ACC112 (cell line): ENCODE data around the gene ETV1.
A peak's percentile ranks its signal among the peaks of the same experiment; 100 is the strongest.

Experiments
- H2AFZ ChIP-seq: fragments of 200-600 bp; sonication (generic); one replicate; pipeline ENCODE4 v1.6.0; 2017; ENCODE audit warnings: antibody characterized with exemption, low read length; ENCODE audit not compliant: unreplicated experiment
- H3K27ac ChIP-seq: fragments of 200-600 bp; sonication (generic); 2 replicates; pipeline ENCODE4 v1.5.1; 2014; ENCODE audit warnings: low read depth, mild to moderate bottlenecking, antibody characterized with exemption, low read length, moderate library complexity
- H3K27me3 ChIP-seq: fragments of 200-600 bp; sonication (generic); 2 replicates; pipeline ENCODE4 v1.6.1; 2014; ENCODE audit warnings: mild to moderate bottlenecking, antibody characterized with exemption, low read length, moderate library complexity, mixed read lengths; ENCODE audit not compliant: insufficient read depth
- H3K36me3 ChIP-seq: fragments of 200-600 bp; sonication (generic); 2 replicates; pipeline ENCODE4 v1.6.1; 2016; ENCODE audit warnings: mild to moderate bottlenecking, antibody characterized with exemption, low read length, moderate library complexity, mixed read lengths; ENCODE audit not compliant: insufficient read depth
- H3K4me1 ChIP-seq: fragments of 200-600 bp; sonication (generic); one replicate; pipeline ENCODE4 v1.6.1; 2016; ENCODE audit warnings: low read length, mixed read lengths; ENCODE audit not compliant: insufficient read depth, unreplicated experiment, control insufficient read depth
- H3K4me3 ChIP-seq: fragments of 200-600 bp; sonication (generic); 2 replicates; pipeline ENCODE4 v1.5.1; 2014; ENCODE audit warnings: mild to moderate bottlenecking, low read depth, low read length
- H3K79me2 ChIP-seq: fragments of 200-600 bp; sonication (generic); one replicate; pipeline ENCODE4 v1.6.0; 2016; ENCODE audit warnings: low read length; ENCODE audit not compliant: control insufficient read depth, unreplicated experiment, insufficient read depth

Gene ETV1

GRCh38 chr7:14001139-14001538 lies 11.7 kb upstream of the ETV1 start:
- Histone ChIP-seq H3K36me3 (no peaks in the 10 kb centered on the region), H2AFZ (no peak overlapping the region), H3K4me3 (no peak overlapping the region), H3K27ac (no peak overlapping the region), H3K79me2 (no peaks in the 10 kb centered on the region), H3K27me3 (no peaks in the 10 kb centered on the region), H3K4me1 (no peaks in the 10 kb centered on the region)

DNA sequence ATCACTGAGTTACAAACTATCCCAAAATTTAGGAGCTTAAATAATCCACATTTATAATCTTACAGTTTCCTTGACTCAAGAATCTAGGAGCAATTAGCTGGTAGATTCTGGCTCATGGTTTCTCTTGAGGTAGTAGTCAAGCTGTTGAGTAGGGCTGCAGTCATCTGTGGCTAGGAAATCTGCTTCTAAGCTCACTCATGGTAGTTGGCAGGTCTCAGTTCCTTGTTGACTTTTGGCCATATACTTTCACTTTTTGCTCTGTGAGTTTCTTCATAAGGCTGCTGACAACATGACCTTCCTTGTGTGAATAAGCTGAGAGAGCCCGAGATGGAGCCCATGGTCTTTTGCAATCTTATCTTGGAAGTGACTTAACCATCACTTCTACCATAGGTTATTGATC lies 10.8 kb upstream of the ETV1 start:
- Histone ChIP-seq H3K27ac (no peak overlapping the region), H3K4me3 (no peak overlapping the region), H3K36me3 (no peaks in the 10 kb centered on the region), H3K4me1 (no peaks in the 10 kb centered on the region), H3K27me3 (no peaks in the 10 kb centered on the region), H3K79me2 (no peaks in the 10 kb centered on the region), H2AFZ (no peak overlapping the region)

- no peak overlapping the region for H3K27ac ChIP-seq
- H3K4me1 ChIP-seq: no peaks in the 10 kb centered on the region
- H2AFZ ChIP-seq: no peak overlapping the region
- no peak overlapping the region for H3K4me3 ChIP-seq
- no peaks in the 10 kb centered on the region for H3K79me2 ChIP-seq
- no peaks in the 10 kb centered on the region for H3K36me3 ChIP-seq
- H3K27me3 ChIP-seq: no peaks in the 10 kb centered on the region
These were observed 9.4 kb upstream of the ETV1 start for GRCh38 chr7:13998866-13999265.

DNA sequence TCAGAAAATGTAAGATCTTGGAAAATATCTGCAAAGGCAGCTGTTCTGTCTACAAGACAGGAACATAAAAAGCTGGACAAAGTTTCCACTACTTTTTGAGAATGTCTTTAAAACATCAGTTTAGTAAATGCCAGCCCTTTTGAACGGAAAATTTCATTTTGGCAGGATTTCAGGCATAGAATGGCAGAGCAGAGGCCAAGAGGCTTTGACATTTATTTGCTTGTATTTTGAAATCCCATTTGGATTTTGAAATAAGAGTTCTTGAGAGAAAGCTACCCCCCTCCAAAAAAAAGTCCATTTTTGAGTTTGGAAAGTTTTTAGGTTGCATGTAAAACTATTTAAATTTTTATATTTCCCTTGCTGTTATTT lies 3.1 kb upstream of the ETV1 start:
- Histone ChIP-seq H3K27me3 (no peaks in the 10 kb centered on the region), H3K4me1 (no peaks in the 10 kb centered on the region), H3K27ac (peak overlapping the region; percentile 83), H3K79me2 (no peaks in the 10 kb centered on the region), H3K4me3 (peak overlapping the region; percentile 76), H3K36me3 (no peaks in the 10 kb centered on the region), H2AFZ (peak overlapping the region; percentile 70)

GRCh38 chr7:13991791-13992595 lies 2.5 kb upstream of the ETV1 start:
- H3K27me3 ChIP-seq: no peaks in the 10 kb centered on the region
- H2AFZ ChIP-seq: peak overlapping the region; percentile 78
- H3K36me3 ChIP-seq: no peaks in the 10 kb centered on the region
- H3K4me3 ChIP-seq: peak overlapping the region; percentile 76
- H3K4me1 ChIP-seq: no peaks in the 10 kb centered on the region
- peak overlapping the region; percentile 83 for H3K27ac ChIP-seq
- no peaks in the 10 kb centered on the region for H3K79me2 ChIP-seq

DNA sequence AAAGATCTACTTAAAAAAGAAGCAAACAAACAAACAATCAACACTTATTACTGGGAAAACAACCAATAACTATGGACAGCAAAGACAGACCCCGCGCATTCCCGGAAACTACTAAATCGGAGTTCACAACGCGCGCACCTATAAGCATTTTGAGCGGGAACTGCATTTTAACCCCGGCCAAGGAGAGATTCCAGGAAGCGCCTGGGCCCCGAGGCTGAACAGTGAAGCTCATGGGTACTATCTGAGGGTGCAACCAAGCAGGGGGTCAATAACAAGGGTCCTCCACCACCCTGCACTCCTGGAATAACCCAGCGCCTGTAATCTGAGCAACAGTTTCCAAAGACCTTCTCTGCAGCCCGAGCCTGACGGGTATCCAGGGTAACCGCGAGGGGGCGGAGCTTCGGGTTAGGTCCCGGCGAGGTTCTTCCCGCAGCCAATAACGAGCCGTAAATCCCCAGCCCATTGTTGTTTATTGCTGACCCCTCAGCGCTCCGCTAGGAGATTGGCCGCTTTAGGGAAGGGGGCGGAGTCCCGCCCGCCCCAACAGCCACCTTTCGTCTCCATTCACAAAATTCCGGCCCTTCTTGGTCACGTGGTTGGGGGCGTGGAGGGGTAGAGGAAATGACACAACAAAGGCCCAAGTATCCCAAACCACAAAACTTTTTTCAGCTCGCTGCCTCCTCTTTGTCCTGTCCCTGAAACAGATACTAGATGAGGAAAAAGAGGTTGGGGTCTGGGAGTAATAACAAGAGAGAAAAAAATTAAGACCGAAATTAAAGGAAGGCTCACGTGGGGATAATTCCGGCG lies 1.7 kb upstream of the ETV1 start:
- no peaks in the 10 kb centered on the region for H3K79me2 ChIP-seq
- no peaks in the 10 kb centered on the region for H3K4me1 ChIP-seq
- H3K4me3 ChIP-seq: peak overlapping the region; percentile 76
- H3K36me3 ChIP-seq: no peaks in the 10 kb centered on the region
- peak overlapping the region; percentile 83 for H3K27ac ChIP-seq
- H2AFZ ChIP-seq: peak overlapping the region; percentile 78
- H3K27me3 ChIP-seq: no peaks in the 10 kb centered on the region

DNA sequence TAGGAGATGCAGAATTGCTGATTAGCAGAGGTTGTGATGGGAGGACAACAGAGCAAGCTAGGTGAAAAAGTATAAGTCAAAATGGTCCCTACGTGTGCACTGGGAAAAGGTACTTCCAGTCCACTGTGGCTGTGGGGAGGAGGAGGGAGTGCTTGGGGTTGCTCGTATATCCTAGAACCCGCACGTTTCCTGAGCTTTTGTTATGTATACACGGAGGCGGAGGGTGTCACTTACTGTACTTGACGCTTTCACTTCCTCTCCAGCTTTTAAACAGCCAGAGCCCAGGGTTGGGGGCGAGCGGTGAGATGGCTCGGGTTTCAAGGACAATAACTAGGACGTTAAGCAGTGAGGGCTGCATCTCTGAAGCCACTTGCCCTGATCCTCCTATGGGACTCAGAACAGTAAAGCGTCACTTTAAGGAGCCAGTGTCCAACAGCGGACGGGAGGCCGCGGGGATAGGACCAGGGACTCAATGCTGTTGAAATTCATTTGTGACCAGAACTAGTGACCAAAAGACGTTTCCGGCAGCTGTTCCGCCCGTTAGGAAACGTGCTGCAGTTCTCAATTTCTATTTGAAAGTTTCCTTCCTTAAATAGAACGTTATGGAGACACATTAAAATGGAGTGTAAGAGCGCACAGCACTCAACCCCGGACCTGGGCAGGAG lies 985 bp upstream of the ETV1 start:
- H3K4me3 ChIP-seq: peak overlapping the region; percentile 76
- H3K27ac ChIP-seq: peak overlapping the region; percentile 83
- peaks cover under 1% of the 10 kb centered on the region for H3K4me1 ChIP-seq
- no peaks in the 10 kb centered on the region for H3K27me3 ChIP-seq
- no peaks in the 10 kb centered on the region for H3K79me2 ChIP-seq
- no peaks in the 10 kb centered on the region for H3K36me3 ChIP-seq
- peak overlapping the region; percentile 56 for H2AFZ ChIP-seq

DNA sequence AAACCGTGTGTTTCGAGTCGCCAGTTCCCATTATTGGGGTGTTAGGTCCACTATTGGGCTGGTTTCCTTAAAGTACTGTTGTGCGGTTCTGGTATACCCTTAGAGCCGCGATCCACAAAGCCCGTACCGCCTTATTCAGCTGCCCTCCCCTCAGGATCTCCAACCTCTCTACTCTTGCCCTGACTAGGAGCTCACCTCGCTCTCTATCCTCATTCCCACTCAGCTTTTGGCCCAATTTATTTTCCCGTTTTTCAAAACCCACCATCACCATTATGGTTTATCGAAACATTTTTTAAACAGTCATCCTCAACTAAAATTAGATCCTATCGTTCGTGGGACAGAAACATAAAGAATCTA lies 461 bp upstream of the ETV1 start:
- Histone ChIP-seq H2AFZ (peak overlapping the region; percentile 56), H3K4me1 (peaks cover 6% of the 10 kb centered on the region), H3K36me3 (no peaks in the 10 kb centered on the region), H3K27me3 (no peaks in the 10 kb centered on the region), H3K79me2 (no peaks in the 10 kb centered on the region), H3K4me3 (peak overlapping the region; percentile 76), H3K27ac (peak overlapping the region; percentile 83)

GRCh38 chr7:13988731-13989125 lies 738 bp downstream of the ETV1 start:
- no peaks in the 10 kb centered on the region for H3K27me3 ChIP-seq
- H3K4me3 ChIP-seq: peak overlapping the region; percentile 76
- H2AFZ ChIP-seq: peak overlapping the region; percentile 52
- H3K36me3 ChIP-seq: no peaks in the 10 kb centered on the region
- peak overlapping the region; percentile 83 for H3K27ac ChIP-seq
- no peaks in the 10 kb centered on the region for H3K79me2 ChIP-seq
- H3K4me1 ChIP-seq: peaks cover 15% of the 10 kb centered on the region

DNA sequence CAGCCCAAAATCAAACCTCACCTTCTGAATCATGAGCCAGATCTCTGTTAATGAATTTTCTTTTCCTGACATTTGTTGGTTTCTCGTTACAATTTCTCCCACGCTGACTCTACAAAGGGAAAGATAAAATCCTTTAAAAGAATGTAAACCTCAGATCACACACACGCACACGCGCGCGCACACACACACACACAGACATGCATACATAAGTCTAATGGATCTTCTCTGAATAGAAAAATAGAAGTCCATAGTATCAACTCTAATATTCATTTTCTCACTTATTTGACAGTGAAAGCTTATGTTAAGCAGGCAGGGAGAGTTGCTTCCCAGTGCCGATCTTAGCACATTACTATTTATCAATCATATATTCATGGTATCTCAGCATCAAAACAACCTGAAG lies 1.4 kb downstream of the ETV1 start:
- Histone ChIP-seq H3K27me3 (no peaks in the 10 kb centered on the region), H3K79me2 (no peaks in the 10 kb centered on the region), H3K4me1 (peaks cover 18% of the 10 kb centered on the region), H2AFZ (peak overlapping the region; percentile 62), H3K27ac (peak overlapping the region; percentile 9; the same call in 1 of the 2 replicates), H3K36me3 (no peaks in the 10 kb centered on the region), H3K4me3 (peak overlapping the region; percentile 76)
